Stomach (tissue), 4 donors: ENCODE measurements around the gene ARHGAP28.

ENCODE experiments used
- CTCF ChIP-seq, 7 experiments: fragments of 450-650 bp in 4 of 7; fragments of 200-600 bp in 3 of 7; sonication (generic) in 3 of 7; IDR thresholded peaks; one replicate each; pipeline ENCODE4 v1.5.1; 2016 to 2019; ENCODE audit warnings: antibody characterized with exemption in 7 of 7, control low read depth in 2 of 7, mild to moderate bottlenecking in 1 of 7
- POLR2A ChIP-seq, 4 donors: fragments of 450-650 bp; IDR thresholded peaks; one replicate each; pipeline ENCODE4 v1.6.1; 2016; ENCODE audit warnings: antibody characterized with exemption in 4 of 4, control low read depth in 2 of 4, mild to moderate bottlenecking in 1 of 4, moderate library complexity in 1 of 4
- POLR2AphosphoS5 ChIP-seq, 3 donors: sonication (generic); formaldehyde crosslinking; IDR thresholded peaks; one replicate each; pipeline ENCODE4 v1.6.1; 2016; ENCODE audit warnings: antibody characterized with exemption in 3 of 3

- TF ChIP-seq POLR2A (IDR thresholded peaks at IDR 0.05) (no peak), CTCF (IDR thresholded peaks at IDR 0.05) (no peak), POLR2AphosphoS5 (IDR thresholded peaks at IDR 0.05) (no peak)
Measured at GRCh38 chr18:6875749-6876148, 146.2 kb downstream of the ARHGAP28 start.
